Suprapubic skin (tissue), 4 donors: Measurements from ENCODE around the gene ZNF185. TPM values are rescaled to one million over a fixed set of nuclear protein-coding genes. Genes with fewer than 3 reads are reported as not detected.
A peak's percentile ranks its signal among the peaks of the same experiment; 100 is the strongest.

Source experiments
- DNase-seq, 2 donors: peaks; one replicate each; pipeline ENCODE4 v3.0.0-alpha.2; 2019; ENCODE audit warnings: low spot score in 2 of 2
- H3K27ac ChIP-seq: fragments of 200-600 bp; sonication (generic); one replicate; pipeline ENCODE4 v1.5.1; 2019
- H3K27me3 ChIP-seq: fragments of 200-600 bp; sonication (generic); one replicate; pipeline ENCODE4 v1.5.1; 2019
- H3K36me3 ChIP-seq: fragments of 200-600 bp; sonication (generic); one replicate; pipeline ENCODE4 v1.5.1; 2019
- H3K4me1 ChIP-seq: fragments of 200-600 bp; sonication (generic); one replicate; pipeline ENCODE4 v1.5.1; 2019
- H3K4me3 ChIP-seq: fragments of 200-600 bp; sonication (generic); one replicate; pipeline ENCODE4 v1.5.1; 2019; ENCODE audit warnings: mild to moderate bottlenecking
- H3K9me3 ChIP-seq: fragments of 200-600 bp; sonication (generic); one replicate; pipeline ENCODE4 v1.5.1; 2019
- CTCF ChIP-seq, 2 donors: fragments of 200-600 bp in 1 of 2; fragments of 450-650 bp in 1 of 2; sonication (generic) in 1 of 2; IDR thresholded peaks; one replicate each; pipeline ENCODE4 v1.5.1; 2016 to 2019; ENCODE audit warnings: antibody characterized with exemption in 2 of 2, mild to moderate bottlenecking in 1 of 2, moderate library complexity in 1 of 2
- EP300 ChIP-seq: sonication (generic); formaldehyde crosslinking; IDR thresholded peaks from one replicate; pipeline ENCODE4 v1.6.1; 2017; ENCODE audit warnings: antibody characterized with exemption
- POLR2A ChIP-seq, 2 donors: fragments of 450-650 bp; IDR thresholded peaks; one replicate each; pipeline ENCODE4 v1.6.1; 2017; ENCODE audit warnings: antibody characterized with exemption in 2 of 2, mild to moderate bottlenecking in 2 of 2, moderate library complexity in 2 of 2
- POLR2AphosphoS5 ChIP-seq, 3 donors: sonication (generic); formaldehyde crosslinking; IDR thresholded peaks; one replicate each; pipeline ENCODE4 v1.6.1; 2017; ENCODE audit warnings: antibody characterized with exemption in 3 of 3
- WGBS: methylation state at CpG from one replicate; pipeline ENCODE4 v1.1.5; 2018; 5-methylcytosine and 5-hydroxymethylcytosine counted together
- total RNA-seq, 4 donors: library from RNA; depleted of rRNA; stranded (reverse); fragments of >200 nt; gene quantifications; one replicate each; pipeline ENCODE4 v1.1.0, GENCODE V29; 2016

Gene ZNF185
- total RNA-seq, 4 donors from 2014 or later: 50.1 to 81.3 (median 66.1) TPM

GRCh38 chrX:152913346-152913745, 15.5 kb downstream of the ZNF185 start:
- DNase-seq: no peak
- H3K4me1 ChIP-seq: no peaks in the 10 kb centered on the region
- no peak overlapping the region for H3K27ac ChIP-seq
- H3K36me3 ChIP-seq: no peaks in the 10 kb centered on the region
- no peaks in the 10 kb centered on the region for H3K9me3 ChIP-seq
- H3K27me3 ChIP-seq: no peaks in the 10 kb centered on the region
- TF ChIP-seq POLR2AphosphoS5 (IDR thresholded peaks at IDR 0.05) (no peak), EP300 (no peak), CTCF (IDR thresholded peaks at IDR 0.05) (no peak), POLR2A (IDR thresholded peaks at IDR 0.05) (no peak)
- 60% methylated on average over 5 of the region's 10 CpGs for WGBS
- H3K4me3 ChIP-seq: no peak overlapping the region

- Histone ChIP-seq H3K27ac (no peak overlapping the region), H3K4me1 (no peaks in the 10 kb centered on the region), H3K36me3 (no peaks in the 10 kb centered on the region), H3K4me3 (no peak overlapping the region), H3K9me3 (no peaks in the 10 kb centered on the region), H3K27me3 (no peaks in the 10 kb centered on the region)
- no peak for DNase-seq
- WGBS: 80% methylated on average over 5 of the region's 6 CpGs
- TF ChIP-seq POLR2A (IDR thresholded peaks at IDR 0.05) (no peak), POLR2AphosphoS5 (IDR thresholded peaks at IDR 0.05) (no peak), EP300 (no peak), CTCF (IDR thresholded peaks at IDR 0.05) (no peak)
Observed at GRCh38 chrX:152913910-152914309, 16.0 kb downstream of the ZNF185 start.

GRCh38 chrX:152915541-152916241, 17.8 kb downstream of the ZNF185 start:
- no peaks in the 10 kb centered on the region for H3K36me3 ChIP-seq
- DNase-seq: no peak
- H3K4me1 ChIP-seq: no peaks in the 10 kb centered on the region
- H3K27ac ChIP-seq: no peak overlapping the region
- TF ChIP-seq CTCF (IDR thresholded peaks at IDR 0.05) (peak in 1 of 2 donors; percentile 39), POLR2A (IDR thresholded peaks at IDR 0.05) (no peak)
- H3K4me3 ChIP-seq: no peak overlapping the region
- no peaks in the 10 kb centered on the region for H3K27me3 ChIP-seq
- no peaks in the 10 kb centered on the region for H3K9me3 ChIP-seq
- no CpG with 5 or more reads among the region's 13 CpGs for WGBS

GRCh38 chrX:152917656-152918579, 20.1 kb downstream of the ZNF185 start:
- no peak for DNase-seq
- H3K4me3 ChIP-seq: no peak overlapping the region
- TF ChIP-seq EP300: no peak
- TF ChIP-seq POLR2AphosphoS5 (IDR thresholded peaks at IDR 0.05): no peak
- TF ChIP-seq POLR2A (IDR thresholded peaks at IDR 0.05): no peak
- no peak for TF ChIP-seq CTCF (IDR thresholded peaks at IDR 0.05)
- H3K27ac ChIP-seq: no peak overlapping the region
- no peaks in the 10 kb centered on the region for H3K36me3 ChIP-seq
- no peaks in the 10 kb centered on the region for H3K9me3 ChIP-seq
- H3K27me3 ChIP-seq: no peaks in the 10 kb centered on the region
- 69% methylated on average over 16 of the region's 21 CpGs for WGBS
- no peaks in the 10 kb centered on the region for H3K4me1 ChIP-seq

GRCh38 chrX:152918707-152919106, 20.8 kb downstream of the ZNF185 start:
- H3K4me3 ChIP-seq: no peak overlapping the region
- DNase-seq: no peak

More at GRCh38 chrX:152918707-152919106, 20.8 kb downstream of the ZNF185 start:
- Histone ChIP-seq H3K36me3 (no peaks in the 10 kb centered on the region), H3K4me1 (no peaks in the 10 kb centered on the region), H3K27me3 (no peaks in the 10 kb centered on the region), H3K27ac (no peak overlapping the region), H3K9me3 (no peaks in the 10 kb centered on the region)
- TF ChIP-seq EP300: no peak
- no peak for TF ChIP-seq POLR2AphosphoS5 (IDR thresholded peaks at IDR 0.05)
- TF ChIP-seq POLR2A (IDR thresholded peaks at IDR 0.05): no peak
- no peak for TF ChIP-seq CTCF (IDR thresholded peaks at IDR 0.05)
- 79% methylated on average over 7 of the region's 7 CpGs for WGBS
